HG02973 (cell line): ENCODE measurements around the gene GPR35.

Source experiments
- ATAC-seq: cut with Tn5 transposase; IDR thresholded peaks from one replicate; pipeline ENCODE4 v1.9.1; 2021; ENCODE audit warnings: moderate library complexity; ENCODE audit not compliant: unreplicated experiment

The GPR35 gene

DNA sequence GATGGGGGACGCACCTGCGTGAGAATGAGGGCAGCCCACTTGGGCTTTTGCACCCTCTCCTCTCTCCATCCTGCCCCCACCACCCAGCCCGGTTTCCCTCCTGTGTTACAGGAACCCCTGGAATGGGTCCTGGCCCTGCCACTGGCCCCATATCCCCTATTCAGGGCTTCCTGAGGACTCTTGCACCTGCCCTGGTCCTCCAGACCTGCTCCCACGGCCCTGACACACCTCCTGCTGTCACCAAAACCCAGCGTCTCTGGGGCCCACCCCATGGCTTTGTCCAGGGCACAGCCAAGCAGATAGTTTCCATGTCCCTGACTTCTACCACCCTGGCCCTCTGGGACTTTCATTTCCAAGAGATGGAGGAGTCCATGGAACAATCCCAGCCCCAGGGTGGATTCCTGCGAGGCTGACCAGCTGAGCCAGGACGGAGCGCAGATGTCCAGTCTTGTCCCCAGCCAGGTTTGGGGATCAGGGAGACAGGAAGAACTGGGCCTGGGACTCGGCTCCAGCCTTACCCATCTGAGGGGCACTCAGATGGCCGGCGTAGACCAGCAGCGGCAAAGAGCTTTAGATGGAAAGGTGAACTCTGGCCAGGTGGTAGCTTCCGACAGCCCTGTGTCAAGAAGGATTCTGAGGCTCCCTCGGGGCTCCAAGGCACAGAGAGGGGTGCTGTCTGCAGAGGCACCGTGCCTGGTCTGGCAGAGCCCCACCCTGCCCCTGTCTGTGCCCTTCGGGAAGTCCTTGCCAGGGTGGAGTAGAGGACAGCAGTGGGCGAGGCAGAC, 12.0 kb downstream of the GPR35 start:
- no peak for ATAC-seq

DNA sequence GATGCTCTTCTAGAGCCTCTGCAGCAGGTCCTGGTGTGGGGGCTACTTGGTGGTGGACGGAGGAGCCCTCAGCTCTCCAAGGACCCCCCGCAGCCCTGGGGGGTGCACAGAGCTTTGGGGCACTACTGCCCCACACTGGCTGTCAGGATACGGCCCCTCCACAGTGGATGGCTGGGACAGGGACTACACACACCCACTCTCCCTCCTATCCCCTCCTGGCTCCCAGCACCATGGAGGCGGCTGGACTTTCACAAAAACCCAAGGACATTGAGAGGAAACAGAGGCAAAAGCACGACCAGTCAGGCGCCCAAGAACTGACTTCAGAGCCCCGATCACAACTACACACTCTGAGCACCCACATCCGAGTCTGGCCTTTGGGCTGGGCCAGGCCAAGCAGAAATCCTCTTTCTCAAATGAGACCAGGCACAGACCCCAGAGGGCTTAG, 12.6 kb downstream of the GPR35 start:
- no peak for ATAC-seq

DNA sequence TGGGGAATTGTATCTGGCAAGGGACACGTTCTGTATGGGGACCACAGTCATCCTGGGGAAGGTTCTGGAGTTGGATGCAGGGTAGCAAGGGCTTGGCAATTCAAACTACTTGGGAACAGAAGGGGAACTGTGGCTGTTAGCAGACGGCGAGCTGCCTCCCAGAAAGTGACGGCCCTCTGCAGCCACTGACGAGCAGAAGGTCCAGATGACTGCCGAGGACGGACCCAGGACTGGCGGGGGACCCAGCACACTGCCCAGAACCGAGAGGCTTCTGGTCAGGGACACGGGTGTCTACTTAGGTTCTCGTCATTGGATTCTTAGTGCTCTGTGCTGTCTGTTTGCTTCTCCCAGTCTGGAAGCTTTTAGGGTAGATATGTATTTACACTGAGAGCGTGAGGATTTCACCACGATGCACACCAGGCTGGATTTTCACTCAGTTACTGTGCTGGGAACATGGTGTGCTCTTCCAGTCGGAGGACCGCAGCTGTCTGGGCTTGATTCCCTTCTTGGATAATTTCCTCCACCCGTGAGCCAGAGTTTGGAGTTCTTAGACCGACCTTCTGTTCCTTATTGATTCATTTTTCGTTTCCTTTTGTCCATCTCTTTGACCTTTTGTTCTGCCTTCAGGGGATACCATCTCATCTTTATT, 13.4 kb downstream of the GPR35 start:
- no peak for ATAC-seq

DNA sequence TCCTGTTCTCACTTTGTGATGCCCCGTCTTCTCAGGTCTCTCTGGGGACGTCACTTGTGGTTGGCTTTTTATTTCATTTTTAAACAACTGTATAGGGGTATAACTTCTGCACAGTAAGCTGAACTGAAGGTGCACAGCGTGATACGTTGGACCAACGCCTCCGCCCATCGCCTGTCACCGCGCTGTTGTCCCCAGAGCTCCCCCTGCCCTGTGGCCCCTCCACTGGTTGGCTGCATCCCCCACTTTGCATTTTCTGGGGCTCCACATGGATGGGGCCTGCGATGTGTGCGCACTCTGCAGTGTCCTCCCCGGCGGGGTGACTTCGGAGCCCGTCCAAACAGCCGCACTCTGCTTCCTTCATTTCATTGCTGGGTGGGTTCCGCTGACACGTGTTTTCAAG, 14.3 kb downstream of the GPR35 start:
- no peak for ATAC-seq

DNA sequence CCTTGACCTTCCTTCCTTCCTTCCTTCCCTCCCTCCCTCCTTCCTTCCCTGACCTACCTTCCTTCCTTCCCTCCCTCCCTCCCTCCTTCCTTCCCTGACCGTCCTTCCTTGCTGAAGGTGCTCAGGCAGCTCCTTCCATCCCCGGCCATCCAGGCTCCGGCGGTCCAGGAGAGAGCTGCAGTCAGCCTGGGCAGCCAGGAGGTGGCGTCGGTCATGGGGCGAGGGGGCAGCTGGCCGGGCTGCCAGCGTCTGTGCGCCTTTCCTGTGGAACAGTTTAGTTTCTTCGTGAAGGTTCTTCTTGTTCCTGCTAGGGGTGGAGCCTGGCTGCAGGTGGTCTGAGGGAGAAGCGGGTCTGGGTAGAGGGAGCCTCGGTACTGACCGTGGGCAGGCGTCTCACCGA, 15.7 kb downstream of the GPR35 start:
- ATAC-seq = no peak

DNA sequence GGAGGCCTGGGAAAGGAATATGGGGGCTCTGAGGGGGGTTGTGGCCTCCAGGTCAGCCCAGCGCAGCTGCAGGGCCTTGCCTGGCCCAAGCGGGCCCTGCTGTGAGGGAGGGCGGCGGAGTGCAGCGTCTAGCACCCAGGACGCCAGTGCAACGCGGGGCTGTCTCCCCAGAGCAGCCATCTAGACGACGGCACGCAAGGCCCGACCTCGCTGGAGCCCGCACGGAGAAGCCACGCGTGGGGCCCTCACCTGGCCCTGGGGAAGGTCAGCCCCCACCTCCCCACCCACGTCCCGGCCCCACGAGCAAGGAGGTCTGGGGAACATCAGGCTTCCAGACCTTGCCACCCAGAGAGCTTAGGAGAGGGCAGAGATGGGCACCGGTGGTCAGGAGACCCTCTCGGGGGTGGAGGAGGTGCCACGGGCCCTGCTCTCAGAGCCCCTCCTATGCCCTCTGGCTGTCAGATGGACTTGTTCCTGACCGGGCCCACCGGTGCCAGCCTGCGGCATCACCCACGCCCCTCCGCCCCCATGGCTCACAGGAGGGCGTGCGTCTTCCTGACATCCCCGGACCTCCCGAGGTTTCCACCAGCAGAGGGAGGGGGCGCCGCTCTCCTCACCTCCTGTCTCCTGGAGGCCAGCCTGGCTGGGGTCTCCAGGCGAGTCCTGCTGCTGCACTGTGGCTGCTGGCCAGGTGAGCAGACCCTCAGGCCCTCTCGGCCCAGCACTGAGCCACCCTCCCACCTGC, 17.0 kb downstream of the GPR35 start:
- ATAC-seq = no peak

DNA sequence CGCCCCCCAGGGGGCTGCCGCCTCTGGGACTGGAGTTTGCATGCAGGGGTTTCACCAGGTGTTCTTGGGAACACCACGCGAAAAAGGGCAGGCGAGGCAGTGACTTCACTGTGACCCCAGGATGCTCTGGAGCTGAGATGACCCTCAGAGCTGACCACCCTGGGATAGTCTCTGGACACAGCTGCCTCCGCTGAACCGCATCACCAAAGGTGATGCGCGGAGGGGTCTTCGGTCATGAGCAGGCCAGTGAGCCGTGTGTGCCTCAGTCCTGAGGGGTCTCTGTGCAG, 17.5 kb downstream of the GPR35 start:
- ATAC-seq = no peak

DNA sequence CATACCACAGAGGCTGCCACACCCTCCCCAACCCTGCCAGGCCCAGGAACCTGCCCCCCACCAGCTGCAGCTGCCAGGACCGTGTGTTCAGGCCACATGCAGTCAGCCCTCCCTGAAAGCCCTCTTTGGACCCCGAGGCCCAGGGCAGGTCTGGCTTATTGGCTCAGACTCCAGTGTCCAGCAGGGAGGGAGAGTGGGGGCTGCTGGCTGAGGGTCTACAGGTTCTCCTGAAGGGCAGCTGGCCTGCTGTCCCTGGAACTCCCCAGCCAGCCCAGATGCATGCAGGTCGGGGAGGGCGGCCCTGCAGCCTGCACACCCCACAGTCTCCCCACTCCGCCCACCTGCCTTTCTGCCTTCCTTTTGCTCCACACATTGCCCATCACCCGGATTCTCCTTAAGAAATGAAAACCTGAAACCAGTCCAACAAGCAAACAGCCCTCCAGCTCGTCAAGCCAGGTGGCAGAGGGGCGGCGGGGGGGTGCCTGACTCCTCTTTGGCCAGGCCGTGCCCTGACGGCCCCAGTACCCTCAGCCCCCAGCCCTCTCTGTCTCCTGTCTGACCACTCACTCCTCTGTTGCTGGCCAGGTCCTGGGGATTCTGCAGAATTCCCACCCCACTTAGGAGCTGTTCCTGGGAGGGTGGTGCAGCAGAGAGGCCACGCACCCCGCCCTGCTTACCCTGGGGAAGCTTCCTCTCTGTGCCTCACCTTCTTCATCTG, 18.0 kb downstream of the GPR35 start:
- no peak for ATAC-seq

DNA sequence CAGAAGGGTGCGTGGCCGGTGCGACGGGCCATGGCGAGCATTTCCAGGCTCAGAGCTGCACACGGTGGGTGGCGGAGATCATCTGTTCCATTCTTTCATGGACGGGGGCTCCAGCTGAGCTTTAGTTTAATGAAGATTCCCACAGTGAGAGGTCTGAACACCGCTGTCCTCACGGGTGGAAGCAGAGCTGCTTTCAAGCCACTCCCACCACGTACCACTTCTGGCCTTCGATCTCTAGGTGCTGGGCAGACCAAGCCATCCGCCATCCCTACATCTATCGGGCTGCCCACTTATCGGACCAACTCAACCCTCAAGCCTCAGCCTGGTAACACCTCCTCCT, 18.5 kb downstream of the GPR35 start:
- no peak for ATAC-seq

DNA sequence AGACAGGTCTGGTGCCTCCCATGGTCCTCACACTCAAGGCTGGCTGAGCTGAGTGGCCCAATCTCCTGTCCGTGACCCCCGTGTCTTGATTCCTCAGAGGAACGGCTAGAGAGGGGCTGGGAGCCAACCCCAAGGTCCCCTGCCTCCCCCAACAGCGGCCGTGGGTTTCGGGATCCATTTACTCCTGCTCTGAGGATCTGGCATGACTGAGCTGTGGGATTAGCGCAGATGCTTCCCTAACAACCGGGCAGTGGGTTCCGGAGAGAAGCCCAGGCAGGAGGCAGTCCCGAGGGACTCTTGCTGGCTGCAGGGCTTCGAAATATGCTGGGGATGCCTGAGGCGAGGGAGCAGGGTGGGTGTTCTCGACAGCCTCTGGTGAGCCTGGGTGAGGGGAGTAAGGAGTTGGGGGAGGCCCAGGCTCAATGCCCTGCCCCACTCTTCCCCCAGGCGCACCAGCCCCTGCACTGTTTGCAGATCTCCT, 18.9 kb downstream of the GPR35 start:
- no peak for ATAC-seq

DNA sequence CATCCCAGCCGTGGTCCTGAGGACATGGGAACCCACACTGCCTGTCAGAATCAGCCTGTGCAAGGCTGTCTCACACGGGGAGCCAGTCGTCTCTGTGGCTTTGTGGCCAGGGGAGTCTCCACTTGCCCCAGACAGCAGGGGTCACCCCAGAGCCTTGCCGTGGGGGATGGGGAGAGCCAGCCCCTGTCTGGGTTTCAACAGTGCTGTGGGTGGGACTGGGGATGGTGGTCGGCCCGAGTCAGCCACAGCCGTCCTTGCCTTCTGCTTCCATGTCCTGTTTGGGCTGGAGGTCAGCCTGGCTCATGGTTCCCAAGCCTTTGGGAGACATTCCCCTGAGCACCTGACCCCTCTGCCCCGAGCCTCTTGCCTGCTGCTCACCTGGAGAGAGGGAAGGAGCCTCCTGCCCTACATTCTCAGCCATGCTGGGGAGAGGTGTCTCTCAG, 19.6 kb downstream of the GPR35 start:
- ATAC-seq = no peak

DNA sequence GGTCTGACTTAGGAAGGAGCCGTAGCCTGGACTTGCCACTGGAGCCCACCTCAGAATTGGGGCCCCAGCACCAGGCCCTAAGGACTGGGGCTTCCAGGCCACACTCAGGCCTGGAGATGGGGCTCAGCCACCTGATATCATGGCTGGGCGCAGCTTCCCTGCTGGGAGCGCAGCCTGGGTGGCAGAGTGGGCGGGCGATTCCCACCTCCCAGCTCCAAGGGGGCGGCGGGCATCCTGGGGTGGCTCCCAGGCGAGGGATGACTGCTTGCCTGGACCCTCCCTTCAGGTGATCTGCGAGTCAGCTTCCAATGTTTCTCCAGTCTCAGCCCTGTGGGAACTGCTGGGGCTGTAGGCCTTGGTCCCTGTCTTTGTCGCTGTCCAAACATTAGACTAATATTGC, 20.1 kb downstream of the GPR35 start:
- no peak for ATAC-seq

DNA sequence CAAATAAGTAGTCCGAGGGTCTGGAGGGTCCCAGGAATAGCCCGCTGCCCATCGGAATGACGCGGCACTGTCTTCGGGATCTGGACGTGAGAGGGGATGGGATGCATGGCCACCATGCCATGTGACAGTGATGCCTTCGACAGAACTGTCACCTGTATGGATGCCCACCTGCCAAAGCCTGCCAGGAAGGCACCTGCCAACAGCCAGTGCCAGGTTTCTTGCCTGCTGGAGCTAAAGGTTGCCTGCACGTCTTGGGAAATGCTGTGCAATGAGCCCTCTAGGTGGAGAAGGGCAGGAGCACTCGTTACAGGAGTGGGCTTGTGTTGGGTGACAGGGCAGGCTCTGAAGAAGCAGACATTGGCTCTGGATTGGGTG, 20.5 kb downstream of the GPR35 start:
- no peak for ATAC-seq

DNA sequence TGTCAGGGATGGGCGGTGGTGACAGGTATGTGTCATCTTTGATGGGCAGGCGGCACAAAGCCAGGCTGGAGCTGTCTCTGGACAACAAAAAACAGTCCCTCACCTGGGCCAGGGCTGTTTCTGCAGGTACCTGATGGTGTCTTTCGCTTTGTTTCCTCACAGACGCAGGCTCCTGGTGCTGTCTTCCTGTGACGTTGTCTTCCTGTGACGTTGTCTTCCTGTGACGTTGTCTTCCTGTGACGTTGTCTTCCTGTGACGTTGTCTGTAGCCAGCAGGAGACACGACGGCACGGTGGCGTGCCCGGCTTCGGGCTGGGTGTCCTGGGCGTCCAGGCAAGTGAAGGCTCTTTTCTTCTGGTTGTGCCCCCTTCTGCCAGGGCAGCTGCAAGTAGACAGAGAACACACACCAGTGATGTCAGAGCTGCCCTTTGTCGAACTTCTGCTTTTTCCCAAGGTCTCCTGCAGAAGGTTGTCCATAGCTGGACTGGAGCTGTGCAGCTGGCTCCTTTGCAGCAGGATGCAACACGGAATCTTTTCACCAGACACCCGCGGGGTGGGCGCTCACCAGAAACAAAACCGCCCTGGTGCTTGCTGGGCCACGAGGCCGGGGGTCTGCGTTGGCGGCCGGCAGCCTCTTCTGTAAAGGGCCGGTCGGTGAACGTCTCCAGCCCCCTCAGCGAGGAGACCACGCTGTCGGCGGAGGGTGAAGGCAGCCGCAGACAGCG, 21.1 kb downstream of the GPR35 start:
- no peak for ATAC-seq

DNA sequence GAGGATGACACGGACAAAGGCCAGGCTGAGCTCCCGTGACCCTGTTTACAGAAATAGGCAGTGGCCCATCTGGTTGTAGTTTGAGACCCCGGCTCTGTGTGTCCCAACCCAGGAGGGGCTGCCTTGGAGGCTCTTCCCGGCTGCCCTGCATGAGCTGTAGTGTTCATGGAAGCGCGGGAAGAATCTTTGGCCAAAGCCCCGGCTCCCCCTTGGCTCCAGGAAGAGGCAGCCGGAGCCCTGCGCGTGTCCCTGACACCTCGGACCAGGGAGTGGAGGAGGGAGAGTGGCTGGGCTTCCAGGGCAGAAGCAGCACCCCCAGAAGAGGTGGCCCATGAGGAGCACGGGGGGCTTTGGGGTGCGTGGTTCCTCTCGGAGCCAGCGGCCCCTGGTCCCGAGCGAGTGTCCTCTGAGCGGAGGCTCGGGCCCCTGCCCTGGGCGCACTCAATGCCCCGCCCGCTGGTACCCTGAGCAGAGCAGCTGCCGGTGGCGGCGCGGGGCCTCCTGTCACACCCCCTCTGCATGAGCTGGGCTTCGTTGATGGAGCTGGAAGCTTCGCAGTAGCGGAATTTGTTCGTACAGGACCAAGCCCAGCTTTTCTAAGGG, 21.7 kb downstream of the GPR35 start:
- no peak for ATAC-seq

DNA sequence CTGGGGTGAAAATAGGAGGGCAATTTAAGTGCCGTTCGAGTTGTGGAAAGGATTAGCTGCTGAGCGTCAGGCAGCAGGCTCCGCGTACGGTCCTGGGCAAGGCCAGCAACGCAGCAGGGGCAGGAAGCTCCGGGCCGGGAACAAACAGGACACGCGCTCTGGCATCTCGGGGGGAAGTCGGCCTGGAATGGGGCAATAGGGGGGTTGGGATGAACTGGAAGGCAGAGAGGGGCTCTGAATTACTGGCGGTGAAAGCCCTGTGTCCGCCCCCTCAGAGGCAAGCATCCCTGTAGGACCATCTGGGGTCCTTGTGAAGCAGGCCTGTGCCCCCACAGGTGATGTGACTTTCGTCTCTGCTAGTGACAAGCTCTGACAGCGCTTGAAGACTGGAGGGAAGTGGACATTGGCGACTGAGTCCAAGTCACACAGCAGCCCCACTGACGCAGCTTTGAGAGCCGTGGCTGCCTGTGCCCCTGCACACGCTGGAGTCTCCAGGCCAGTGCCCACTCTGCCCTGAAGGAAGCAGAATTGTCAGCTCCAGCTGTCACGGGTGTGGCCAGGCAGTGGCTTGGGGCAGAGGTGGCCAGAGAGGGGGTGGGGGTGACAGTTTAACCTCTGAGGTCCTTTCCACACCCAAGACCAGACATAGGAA, 22.3 kb downstream of the GPR35 start:
- no peak for ATAC-seq

DNA sequence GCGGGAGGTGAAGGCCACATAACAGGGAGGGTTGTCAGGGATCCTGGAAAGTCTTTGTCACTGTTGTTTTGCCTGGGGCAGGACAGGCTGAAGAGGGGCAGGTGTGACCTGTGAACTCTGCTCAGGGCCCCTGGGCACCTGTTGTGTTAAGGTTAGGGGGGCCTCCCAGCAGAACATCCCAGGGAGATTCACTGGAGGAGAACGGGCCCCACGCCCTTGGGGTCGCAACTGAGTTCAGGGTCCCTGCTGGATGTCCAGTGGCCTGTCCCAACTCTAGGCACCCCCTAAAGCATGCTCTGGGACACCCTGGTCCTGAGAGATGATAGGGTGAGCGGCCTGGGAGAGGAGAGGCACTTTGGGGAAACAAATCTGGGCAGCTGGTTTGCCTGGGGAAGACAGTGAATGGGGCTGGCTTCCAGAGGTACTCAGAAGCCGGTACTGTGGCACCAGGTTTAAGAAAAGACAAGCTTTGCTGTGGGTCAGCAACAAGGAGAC, 22.9 kb downstream of the GPR35 start:
- ATAC-seq = no peak

DNA sequence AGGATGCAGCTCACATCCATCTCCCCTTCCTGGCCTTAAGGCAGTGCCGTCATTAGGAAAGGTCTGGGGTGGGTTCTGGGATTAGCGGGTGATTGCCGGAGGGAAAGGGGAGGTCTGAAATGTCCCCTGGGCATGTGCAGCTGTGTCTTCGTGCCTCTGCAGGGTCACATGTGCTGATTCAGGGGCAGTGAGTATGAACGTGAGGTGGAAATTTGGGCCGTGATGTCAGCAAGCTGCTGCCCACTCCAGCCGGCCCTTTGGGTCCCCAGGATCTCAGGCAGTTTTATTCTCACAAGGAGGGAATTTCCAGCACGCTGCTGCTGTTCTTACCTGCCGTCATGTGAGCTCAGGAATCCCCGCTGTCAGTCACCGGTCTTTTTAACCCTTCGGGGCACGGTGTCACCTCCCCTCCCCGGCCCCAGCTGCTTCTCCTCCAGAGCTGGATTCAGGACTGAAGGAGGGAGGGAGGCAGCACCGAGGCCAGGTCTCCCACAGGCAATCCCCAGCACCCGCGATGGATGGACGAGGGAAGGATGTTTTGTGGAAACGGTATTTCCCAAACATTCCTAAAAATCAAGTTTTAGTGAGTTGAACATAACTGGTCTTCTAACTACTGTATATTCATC, 23.5 kb downstream of the GPR35 start:
- ATAC-seq = no peak

DNA sequence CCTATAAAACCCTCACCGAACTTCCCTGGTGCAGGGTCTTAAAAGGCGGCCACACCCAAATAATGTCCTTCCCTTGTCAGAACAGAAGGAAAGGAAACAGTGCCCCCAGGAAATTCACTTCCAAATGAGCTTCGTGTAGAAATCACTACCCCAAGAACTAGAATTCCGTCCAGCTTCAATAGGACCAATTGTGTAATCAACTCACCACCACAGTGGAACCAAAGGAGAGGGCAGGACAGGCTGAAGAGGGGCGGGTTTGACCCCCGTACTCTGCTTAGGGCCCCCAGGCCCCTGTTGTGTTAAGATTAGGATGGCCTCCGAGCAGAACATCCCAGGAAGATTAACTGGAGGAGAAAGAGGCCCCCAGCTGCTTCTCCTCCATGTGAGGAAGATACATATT, 24.1 kb downstream of the GPR35 start:
- ATAC-seq = no peak
